Upper lobe of right lung (tissue), 1 donor: ENCODE data around the gene PRSS22. TPM values are rescaled to one million over a fixed set of nuclear protein-coding genes. Genes with fewer than 3 reads are reported as not detected.

Experiments used
- ATAC-seq: fragments of 200-7000 bp; cut with Tn5 transposase; one replicate; pipeline ENCODE4 v1.9.1; 2020; ENCODE audit warnings: mild to moderate bottlenecking, moderate library complexity
- DNase-seq: peaks from one replicate; pipeline ENCODE4 v3.0.0-alpha.2; 2020
- H3K27ac ChIP-seq: fragments of 200-600 bp; one replicate; pipeline ENCODE4 v1.8.0; 2022
- H3K27me3 ChIP-seq: fragments of 200-600 bp; one replicate; pipeline ENCODE4 v1.8.0; 2022; ENCODE audit warnings: mild to moderate bottlenecking
- H3K36me3 ChIP-seq: fragments of 200-600 bp; one replicate; pipeline ENCODE4 v1.8.0; 2022
- H3K4me1 ChIP-seq: fragments of 200-600 bp; one replicate; pipeline ENCODE4 v1.8.0; 2022
- H3K4me3 ChIP-seq: fragments of 200-600 bp; one replicate; pipeline ENCODE4 v1.8.0; 2022; ENCODE audit warnings: mild to moderate bottlenecking
- H3K9me3 ChIP-seq: fragments of 200-600 bp; one replicate; pipeline ENCODE4 v1.8.0; 2022
- intact Hi-C: fragments of 100-400 bp; cut with DNase I; formaldehyde crosslinking; loops from one replicate; pipeline ENCODE4 v1.11.0; 2022
- total RNA-seq: library from RNA; stranded (reverse); fragmentation: NEBNext Ultra II Directional; extraction: Animal tissue kit (Norgen Biotek cat#: 25700); gene quantifications from one replicate; pipeline ENCODE4 v1.2.1, GENCODE V29; 2021
- TF ChIP-seq, protein P1 (sequence below): fragments of 200-600 bp; IDR thresholded peaks from one replicate; pipeline ENCODE4 v1.8.0; 2022; ENCODE audit warnings: antibody characterized with exemption
- donor health status: DM: no; HTN: yes; CAD: no; lungs with severe emphysema.

Gene PRSS22
- total RNA-seq, 1 donor from 2014 or later: 15.2 TPM

GRCh38 chr16:2848933-2849725 is 8.8 kb downstream of the PRSS22 start:
- no peak overlapping the region for H3K4me3 ChIP-seq
- H3K27me3 ChIP-seq: peaks cover 9% of the 10 kb centered on the region
- H3K4me1 ChIP-seq: no peaks in the 10 kb centered on the region
- no peak overlapping the region for H3K27ac ChIP-seq
- H3K36me3 ChIP-seq: no peaks in the 10 kb centered on the region
- H3K9me3 ChIP-seq: no peaks in the 10 kb centered on the region
- DNase-seq (no peak), ATAC-seq (no peak)
- TF ChIP-seq, protein P1, sequence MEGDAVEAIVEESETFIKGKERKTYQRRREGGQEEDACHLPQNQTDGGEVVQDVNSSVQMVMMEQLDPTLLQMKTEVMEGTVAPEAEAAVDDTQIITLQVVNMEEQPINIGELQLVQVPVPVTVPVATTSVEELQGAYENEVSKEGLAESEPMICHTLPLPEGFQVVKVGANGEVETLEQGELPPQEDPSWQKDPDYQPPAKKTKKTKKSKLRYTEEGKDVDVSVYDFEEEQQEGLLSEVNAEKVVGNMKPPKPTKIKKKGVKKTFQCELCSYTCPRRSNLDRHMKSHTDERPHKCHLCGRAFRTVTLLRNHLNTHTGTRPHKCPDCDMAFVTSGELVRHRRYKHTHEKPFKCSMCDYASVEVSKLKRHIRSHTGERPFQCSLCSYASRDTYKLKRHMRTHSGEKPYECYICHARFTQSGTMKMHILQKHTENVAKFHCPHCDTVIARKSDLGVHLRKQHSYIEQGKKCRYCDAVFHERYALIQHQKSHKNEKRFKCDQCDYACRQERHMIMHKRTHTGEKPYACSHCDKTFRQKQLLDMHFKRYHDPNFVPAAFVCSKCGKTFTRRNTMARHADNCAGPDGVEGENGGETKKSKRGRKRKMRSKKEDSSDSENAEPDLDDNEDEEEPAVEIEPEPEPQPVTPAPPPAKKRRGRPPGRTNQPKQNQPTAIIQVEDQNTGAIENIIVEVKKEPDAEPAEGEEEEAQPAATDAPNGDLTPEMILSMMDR: no peak
- intact Hi-C loops: no loop called here

DNA sequence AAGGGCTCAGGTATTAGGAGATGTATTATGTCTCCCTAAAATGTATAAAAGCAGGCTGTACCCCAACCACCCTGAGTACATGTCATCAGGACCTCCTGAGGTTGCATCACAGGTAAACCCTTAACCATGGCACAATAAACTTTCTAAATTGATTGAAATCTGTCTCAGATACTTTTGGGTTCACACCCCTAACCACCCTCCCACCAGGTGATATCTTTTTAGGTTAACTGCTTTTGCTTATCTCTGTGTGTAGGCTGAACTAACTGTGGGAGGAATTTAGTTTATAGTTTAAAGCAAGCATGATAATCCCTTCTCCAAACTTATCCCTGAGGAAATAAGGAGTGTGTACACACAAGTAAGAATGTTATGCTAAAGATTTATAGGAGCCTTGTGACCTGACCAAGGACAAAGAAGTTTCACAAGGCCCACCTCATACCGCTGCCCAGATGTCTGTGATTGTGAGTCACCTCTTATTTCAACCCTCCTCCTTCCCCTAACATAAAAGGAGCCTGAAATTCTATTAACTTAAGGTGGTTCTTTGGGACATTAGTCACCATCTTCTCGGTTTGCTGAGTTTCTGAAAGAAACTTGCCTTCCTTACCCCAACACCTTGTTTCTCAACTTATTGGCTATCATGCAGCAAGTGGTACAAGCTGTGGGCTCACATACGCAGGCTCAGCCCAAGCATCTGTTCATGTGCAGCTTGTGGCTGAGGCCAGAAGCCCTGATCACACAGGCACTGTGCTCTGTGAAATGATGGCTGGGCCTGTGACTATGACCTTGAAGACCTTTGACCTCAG is 11.3 kb downstream of the PRSS22 start:
- H3K4me1 ChIP-seq: peaks cover 8% of the 10 kb centered on the region
- intact Hi-C loops: no loop called here

DNA sequence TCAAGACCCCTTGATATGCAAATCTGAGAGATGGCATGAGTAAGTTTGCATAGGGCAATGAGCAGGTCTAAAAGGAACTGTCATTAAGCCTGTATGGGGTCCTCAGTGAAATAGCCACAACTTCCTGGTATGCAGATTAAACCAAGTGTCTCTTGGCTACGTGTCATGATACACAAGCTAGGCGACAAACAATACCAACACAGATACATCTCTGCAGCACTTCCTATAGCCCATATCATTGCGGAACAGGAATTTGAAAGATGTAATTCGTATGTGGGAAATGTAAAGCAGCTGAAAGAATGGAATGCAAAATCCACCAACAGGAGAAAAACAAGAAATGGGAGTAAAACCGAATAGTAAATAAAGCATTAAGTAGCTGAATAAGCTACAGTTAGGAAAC is 12.9 kb downstream of the PRSS22 start:
- ATAC-seq (no peak), DNase-seq (no peak)
- H3K27me3 ChIP-seq: peaks cover 2% of the 10 kb centered on the region
- intact Hi-C loops: no loop called here
- no peaks in the 10 kb centered on the region for H3K9me3 ChIP-seq
- H3K27ac ChIP-seq: no peak overlapping the region
- no peaks in the 10 kb centered on the region for H3K36me3 ChIP-seq
- H3K4me1 ChIP-seq: peaks cover 8% of the 10 kb centered on the region
- TF ChIP-seq, protein P1: no peak
- no peak overlapping the region for H3K4me3 ChIP-seq

More for the DNA sequence above, 11.3 kb downstream of the PRSS22 start:
- ATAC-seq (no peak), DNase-seq (no peak)
- H3K27ac ChIP-seq: no peak overlapping the region
- H3K9me3 ChIP-seq: no peaks in the 10 kb centered on the region
- TF ChIP-seq, protein P1: no peak
- H3K36me3 ChIP-seq: no peaks in the 10 kb centered on the region
- no peak overlapping the region for H3K4me3 ChIP-seq
- no peaks in the 10 kb centered on the region for H3K27me3 ChIP-seq

- DNase-seq: no peak
- peaks cover 3% of the 10 kb centered on the region for H3K27me3 ChIP-seq
- no peak for ATAC-seq
- H3K27ac ChIP-seq: no peak overlapping the region
- H3K36me3 ChIP-seq: no peaks in the 10 kb centered on the region
- no peaks in the 10 kb centered on the region for H3K9me3 ChIP-seq
- no peak overlapping the region for H3K4me3 ChIP-seq
- TF ChIP-seq, protein P1: no peak
- H3K4me1 ChIP-seq: peaks cover 8% of the 10 kb centered on the region
- intact Hi-C loops: no loop called here
Measured at GRCh38 chr16:2843526-2843925, 14.4 kb downstream of the PRSS22 start.

DNA sequence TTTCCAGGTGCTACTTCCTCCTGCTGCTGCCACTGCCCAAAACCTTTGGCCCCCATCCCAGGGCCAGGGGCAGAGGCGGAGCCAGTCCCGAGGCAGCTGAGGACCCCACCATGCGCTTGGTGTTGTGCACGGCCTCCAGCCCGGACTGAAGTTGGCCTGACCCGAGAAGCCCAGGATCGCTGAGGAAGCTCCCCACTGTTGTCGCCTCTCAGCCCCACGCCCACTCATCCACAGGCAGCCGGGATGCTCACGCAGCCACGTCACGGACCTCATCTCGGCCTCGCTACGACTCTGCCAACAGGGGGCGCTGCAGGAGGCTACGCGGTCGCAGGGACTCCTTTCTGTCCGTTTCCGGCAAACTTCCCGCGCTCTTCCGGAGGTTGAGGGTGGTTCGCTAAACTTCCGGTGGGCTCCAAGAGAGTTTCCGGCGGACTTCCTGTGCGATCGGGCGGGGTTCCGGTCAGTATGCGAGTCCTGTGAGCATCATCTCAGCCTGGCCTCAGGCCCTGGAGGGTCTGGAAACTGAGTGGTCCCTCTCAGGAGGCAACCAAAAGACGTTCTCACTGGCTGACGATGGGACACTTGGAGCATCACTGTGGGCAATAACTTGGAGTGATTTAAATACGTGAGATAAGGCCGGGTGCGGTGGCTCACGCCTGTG is 15.5 kb downstream of the PRSS22 start:
- Histone ChIP-seq H3K36me3 (no peaks in the 10 kb centered on the region), H3K27ac (peak overlapping the region; percentile 24), H3K4me3 (peak overlapping the region; percentile 3), H3K4me1 (peaks cover 8% of the 10 kb centered on the region), H3K9me3 (no peaks in the 10 kb centered on the region), H3K27me3 (peaks cover 3% of the 10 kb centered on the region)
- TF ChIP-seq, protein P1: peak; percentile 57
- ATAC-seq (peak; percentile 58), DNase-seq (peak; percentile 80)
- intact Hi-C loops: no loop called here
